Measurements from ENCODE around the gene PEX14. TPM values are rescaled to one million over a fixed set of nuclear protein-coding genes. Genes with fewer than 3 reads are reported as not detected.

PEX14 gene
- total and polyA plus RNA-seq, 10 of the 15 experiments (the other 5 are each of a cell fraction or from before 2014, with no cell fraction given), result 1.4 to 23.2 (median 12.0) TPM

DNA sequence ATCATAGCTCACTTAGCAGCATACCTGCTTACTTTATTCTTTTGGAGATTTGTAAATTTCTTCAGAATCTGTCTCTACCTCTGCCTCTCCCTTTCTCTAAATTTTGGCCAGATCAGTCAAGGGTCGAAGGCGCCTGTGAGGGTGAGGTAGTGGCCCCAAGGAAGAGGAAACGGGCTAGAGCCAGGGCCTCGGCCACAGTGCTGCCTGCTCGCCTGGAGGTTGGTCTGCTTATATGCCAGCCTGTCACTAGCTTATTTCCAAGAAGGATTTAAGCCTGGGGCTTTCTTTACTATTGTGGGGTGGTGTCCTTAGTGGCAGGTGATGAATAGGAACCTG is 19.6 kb downstream of the PEX14 start:
- POLR2A ChIA-PET, result interaction anchor here (1.0 to 2.6 kb wide), 4 partner anchors 8 to 64 kb away, joined by 4 to 17 read pairs (median 6); partner anchors contain the start of gene CENPS
- ATAC-seq, result no peak
- H3K4me2 ChIP-seq (ENCODE audit: control insufficient read depth, insufficient read depth), result no peak overlapping the region
- intact Hi-C loops (cut with micrococcal nuclease; ENCODE audit: unreplicated experiment), result loop anchor here (1.0 to 5.0 kb wide), 2 partner anchors 64 to 617 kb away; partner anchors contain the start of gene CENPS
- peaks cover 34% of the 10 kb centered on the region for H3K79me2 ChIP-seq (ENCODE audit: control insufficient read depth, insufficient read depth, low read length)
- H3K4me3 ChIP-seq, result no peak overlapping the region
- no TSS peak for BruUV-seq (replicated peaks)
- in situ Hi-C loops (cut with MboI), result loop anchor here (5.0 kb wide), 1 partner anchor 62 kb away; the partner anchor contains the start of gene CENPS
- CTCF ChIA-PET, result interaction anchor here (0.6 to 12.5 kb wide), 42 partner anchors 8 to 1151 kb away, joined by 3 to 292 read pairs (median 5); partner anchors contain the start of genes CENPS, CORT, KIF1B and PEX14
- H4K20me1 ChIP-seq (ENCODE audit: control insufficient read depth, insufficient read depth), result no peaks in the 10 kb centered on the region
- no peaks in the 10 kb centered on the region for H3K9me3 ChIP-seq (replicated peaks; ENCODE audit: control insufficient read depth, insufficient read depth, low read length)
- RAD21 ChIA-PET (ENCODE audit: unreplicated experiment), result interaction anchor here (0.7 to 8.4 kb wide), 18 partner anchors 12 to 544 kb away, joined by 3 to 191 read pairs (median 4); partner anchors contain the start of genes CENPS, DFFA and KIF1B
- WGBS (ENCODE audit: insufficient coverage, insufficient replicate concordance, low lambda C conversion rate, missing lambda C conversion rate), result 78% methylated on average over 5 of the region's 5 CpGs
- FAIRE-seq, result no peak
- no peak for DNase-seq (ENCODE audit: low read depth, low spot score)
- peaks cover 3 to 15% of the 10 kb centered on the region in 2 experiments; a peak in 3 of 4 replicates for H3K36me3 ChIP-seq (ENCODE audit: control insufficient read depth in 2 of 2, insufficient read depth in 2 of 2, low read length in 1 of 2)
- no peaks in the 10 kb centered on the region for H3K27me3 ChIP-seq (replicated peaks in 1 of 2; ENCODE audit: control insufficient read depth in 2 of 2, insufficient read depth in 2 of 2, low read length in 1 of 2)
- no peak overlapping the region for H3K27ac ChIP-seq (ENCODE audit: control insufficient read depth, insufficient read depth)
- H3K9ac ChIP-seq (ENCODE audit: control insufficient read depth, insufficient read depth, low read length), result no peak overlapping the region
- H3K4me1 ChIP-seq (ENCODE audit: control insufficient read depth, insufficient read depth, low read length), result peaks cover 25% of the 10 kb centered on the region
- H2AFZ ChIP-seq (ENCODE audit: control insufficient read depth, low read depth, low read length), result no peak overlapping the region
- TF ChIP-seq MEF2B (IDR thresholded peaks at IDR 0.05; ENCODE audit: partially characterized antibody, poor library complexity, severe bottlenecking) (no peak), RFX5 (IDR thresholded peaks at IDR 0.05; ENCODE audit: low read depth, low read length) (peak; percentile 37; the same call in 1 of the 2 replicates), NR2C1 (IDR thresholded peaks at IDR 0.05) (no peak), RAD21 (IDR thresholded peaks at IDR 0.05; ENCODE audit: insufficient read depth, low read depth, low read length) (no peak)
- TF ChIP-seq, protein P1, sequence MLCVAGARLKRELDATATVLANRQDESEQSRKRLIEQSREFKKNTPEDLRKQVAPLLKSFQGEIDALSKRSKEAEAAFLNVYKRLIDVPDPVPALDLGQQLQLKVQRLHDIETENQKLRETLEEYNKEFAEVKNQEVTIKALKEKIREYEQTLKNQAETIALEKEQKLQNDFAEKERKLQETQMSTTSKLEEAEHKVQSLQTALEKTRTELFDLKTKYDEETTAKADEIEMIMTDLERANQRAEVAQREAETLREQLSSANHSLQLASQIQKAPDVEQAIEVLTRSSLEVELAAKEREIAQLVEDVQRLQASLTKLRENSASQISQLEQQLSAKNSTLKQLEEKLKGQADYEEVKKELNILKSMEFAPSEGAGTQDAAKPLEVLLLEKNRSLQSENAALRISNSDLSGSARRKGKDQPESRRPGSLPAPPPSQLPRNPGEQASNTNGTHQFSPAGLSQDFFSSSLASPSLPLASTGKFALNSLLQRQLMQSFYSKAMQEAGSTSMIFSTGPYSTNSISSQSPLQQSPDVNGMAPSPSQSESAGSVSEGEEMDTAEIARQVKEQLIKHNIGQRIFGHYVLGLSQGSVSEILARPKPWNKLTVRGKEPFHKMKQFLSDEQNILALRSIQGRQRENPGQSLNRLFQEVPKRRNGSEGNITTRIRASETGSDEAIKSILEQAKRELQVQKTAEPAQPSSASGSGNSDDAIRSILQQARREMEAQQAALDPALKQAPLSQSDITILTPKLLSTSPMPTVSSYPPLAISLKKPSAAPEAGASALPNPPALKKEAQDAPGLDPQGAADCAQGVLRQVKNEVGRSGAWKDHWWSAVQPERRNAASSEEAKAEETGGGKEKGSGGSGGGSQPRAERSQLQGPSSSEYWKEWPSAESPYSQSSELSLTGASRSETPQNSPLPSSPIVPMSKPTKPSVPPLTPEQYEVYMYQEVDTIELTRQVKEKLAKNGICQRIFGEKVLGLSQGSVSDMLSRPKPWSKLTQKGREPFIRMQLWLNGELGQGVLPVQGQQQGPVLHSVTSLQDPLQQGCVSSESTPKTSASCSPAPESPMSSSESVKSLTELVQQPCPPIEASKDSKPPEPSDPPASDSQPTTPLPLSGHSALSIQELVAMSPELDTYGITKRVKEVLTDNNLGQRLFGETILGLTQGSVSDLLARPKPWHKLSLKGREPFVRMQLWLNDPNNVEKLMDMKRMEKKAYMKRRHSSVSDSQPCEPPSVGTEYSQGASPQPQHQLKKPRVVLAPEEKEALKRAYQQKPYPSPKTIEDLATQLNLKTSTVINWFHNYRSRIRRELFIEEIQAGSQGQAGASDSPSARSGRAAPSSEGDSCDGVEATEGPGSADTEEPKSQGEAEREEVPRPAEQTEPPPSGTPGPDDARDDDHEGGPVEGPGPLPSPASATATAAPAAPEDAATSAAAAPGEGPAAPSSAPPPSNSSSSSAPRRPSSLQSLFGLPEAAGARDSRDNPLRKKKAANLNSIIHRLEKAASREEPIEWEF (IDR thresholded peaks at IDR 0.05; ENCODE audit: insufficient replicate concordance, low read depth, low read length), result no peak
- SMC1A ChIA-PET (ENCODE audit: uncharacterized antibody, unreplicated experiment), result interaction anchor here (0.7 to 6.4 kb wide), 20 partner anchors 9 to 748 kb away, joined by 3 to 122 read pairs (median 4); partner anchors contain the start of genes CENPS and PEX14
